Skeletal muscle tissue (tissue), 4 donors: ENCODE measurements around the gene SPDYE16. TPM values are rescaled to one million over a fixed set of nuclear protein-coding genes. Genes with fewer than 3 reads are reported as not detected.
"Not testable (repeated sequence)": the region's sequence is repeated elsewhere in the genome, so short reads cannot be mapped to it uniquely, and the experiment has no call there.

Source experiments
- H3K27ac ChIP-seq: one replicate; pipeline ENCODE4 v1.7.0; 2013; ENCODE audit warnings: mild to moderate bottlenecking, low read depth, low read length, inconsistent platforms
- H3K27me3 ChIP-seq, 3 donors: one replicate each; pipeline ENCODE4 v1.7.0; 2013; ENCODE audit warnings: low read length in 3 of 3; ENCODE audit not compliant: control insufficient read depth in 3 of 3, insufficient read depth in 3 of 3
- H3K36me3 ChIP-seq, 3 donors: one replicate each; pipeline ENCODE4 v1.7.0; 2013; ENCODE audit warnings: low read length in 3 of 3; ENCODE audit not compliant: control insufficient read depth in 3 of 3, insufficient read depth in 3 of 3
- H3K4me1 ChIP-seq, 3 donors: one replicate each; pipeline ENCODE4 v1.7.0; 2013; ENCODE audit warnings: low read length in 3 of 3, mild to moderate bottlenecking in 3 of 3; ENCODE audit not compliant: control insufficient read depth in 3 of 3, insufficient read depth in 3 of 3
- H3K4me3 ChIP-seq, 3 donors: one replicate each; pipeline ENCODE4 v1.7.0; 2013; ENCODE audit warnings: low read length in 3 of 3
- H3K9ac ChIP-seq, 3 donors: one replicate each; pipeline ENCODE4 v1.7.0; 2013; ENCODE audit warnings: low read length in 3 of 3, mild to moderate bottlenecking in 3 of 3, moderate library complexity in 2 of 3, low read depth in 1 of 3
- H3K9me3 ChIP-seq, 3 donors: one replicate each; pipeline ENCODE4 v1.7.0; 2013; ENCODE audit warnings: low read length in 3 of 3; ENCODE audit not compliant: control insufficient read depth in 3 of 3
- total RNA-seq: library from RNA; depleted of rRNA; stranded (reverse); fragments of >200 nt; gene quantifications from one replicate; pipeline ENCODE4 v1.2.3, GENCODE V29; 2014
- donor health status: Osteomylitis.

SPDYE16 gene
- total RNA-seq, 1 donor from 2014 or later, result not detected

DNA sequence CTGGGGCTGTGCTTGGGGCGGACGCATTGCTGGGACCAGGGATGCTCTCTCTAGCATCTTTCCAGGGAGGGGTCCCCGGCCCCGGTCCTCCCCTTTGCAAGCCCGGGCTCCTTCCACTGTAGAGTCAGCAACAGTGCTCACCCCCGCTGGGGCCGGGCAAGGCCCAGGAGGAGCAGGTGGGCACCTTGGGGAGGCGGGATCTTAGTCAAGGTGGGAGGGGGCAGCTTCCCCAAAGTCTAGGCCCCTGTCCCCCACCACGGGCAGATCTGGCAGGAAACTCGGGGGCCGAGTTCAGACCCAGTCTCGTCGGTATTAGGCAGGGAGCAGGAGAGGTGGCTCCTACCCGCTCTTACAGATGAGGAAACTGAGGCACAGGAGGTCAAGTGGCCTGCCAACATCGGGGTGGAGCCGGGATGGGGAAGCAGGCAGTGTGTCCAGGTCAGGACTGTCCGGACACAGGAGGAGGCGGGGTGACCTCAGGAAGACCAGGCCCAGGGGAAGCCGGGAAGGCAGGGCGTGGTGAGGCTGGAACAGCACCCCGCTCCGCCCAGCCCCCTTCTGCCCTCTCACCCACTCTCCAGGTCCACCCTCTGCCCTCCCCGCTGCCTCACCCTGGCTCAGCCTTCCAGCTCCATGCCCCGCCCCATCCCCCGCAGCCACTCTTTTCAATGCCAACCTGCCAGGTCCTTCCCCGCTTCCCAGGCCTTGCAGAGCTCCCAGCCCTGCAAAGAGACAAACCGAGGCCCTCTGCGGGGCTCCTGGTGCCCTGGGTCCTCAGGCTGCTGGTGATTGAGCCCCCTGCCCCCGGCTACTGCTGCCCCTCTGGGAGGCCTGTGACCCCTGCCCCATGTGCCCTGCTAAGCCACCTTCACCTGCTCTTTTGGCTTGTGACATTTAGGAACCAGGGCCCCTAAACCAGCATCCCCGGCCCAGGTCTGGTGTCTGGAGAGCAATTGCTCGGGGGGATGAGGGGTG, 30.9 kb downstream of the SPDYE16 start:
- H3K27me3 ChIP-seq, H3K36me3 ChIP-seq, H3K4me3 ChIP-seq, H3K4me1 ChIP-seq, H3K9ac ChIP-seq, H3K27ac ChIP-seq, H3K9me3 ChIP-seq: not testable (repeated sequence)

DNA sequence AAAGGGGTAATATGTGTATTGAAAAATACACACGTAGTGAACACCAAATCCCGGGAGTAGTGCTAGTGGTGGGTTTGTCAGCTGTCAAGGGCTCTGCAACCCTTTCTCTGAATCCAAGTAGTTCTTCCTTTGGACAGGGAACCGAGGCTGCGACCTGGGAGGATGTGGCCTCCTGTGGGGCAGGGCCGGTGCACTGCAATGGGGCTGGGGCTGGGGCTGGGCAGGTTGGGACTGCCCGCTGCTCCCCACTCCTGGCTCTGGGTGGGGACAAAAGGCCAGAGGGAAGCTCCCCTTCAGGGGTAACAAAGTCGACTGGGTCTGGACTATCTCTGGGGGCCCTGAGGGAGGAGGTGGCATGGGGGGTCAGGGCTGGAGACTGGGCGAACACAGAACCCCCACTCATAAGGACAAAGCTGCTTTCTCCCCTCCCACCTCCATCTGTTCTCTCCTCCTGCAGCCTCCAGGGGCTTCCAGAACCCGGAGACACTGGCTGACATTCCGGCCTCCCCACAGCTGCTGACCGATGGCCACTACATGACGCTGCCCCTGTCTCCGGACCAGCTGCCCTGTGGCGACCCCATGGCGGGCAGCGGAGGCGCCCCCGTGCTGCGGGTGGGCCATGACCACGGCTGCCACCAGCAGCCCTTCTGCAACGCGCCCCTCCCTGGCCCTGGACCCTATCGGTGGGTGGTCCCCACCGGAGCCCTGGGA, 31.7 kb downstream of the SPDYE16 start:
- not testable (repeated sequence) for H3K9ac ChIP-seq, H3K4me3 ChIP-seq, H3K36me3 ChIP-seq, H3K9me3 ChIP-seq, H3K27ac ChIP-seq, H3K27me3 ChIP-seq, H3K4me1 ChIP-seq

DNA sequence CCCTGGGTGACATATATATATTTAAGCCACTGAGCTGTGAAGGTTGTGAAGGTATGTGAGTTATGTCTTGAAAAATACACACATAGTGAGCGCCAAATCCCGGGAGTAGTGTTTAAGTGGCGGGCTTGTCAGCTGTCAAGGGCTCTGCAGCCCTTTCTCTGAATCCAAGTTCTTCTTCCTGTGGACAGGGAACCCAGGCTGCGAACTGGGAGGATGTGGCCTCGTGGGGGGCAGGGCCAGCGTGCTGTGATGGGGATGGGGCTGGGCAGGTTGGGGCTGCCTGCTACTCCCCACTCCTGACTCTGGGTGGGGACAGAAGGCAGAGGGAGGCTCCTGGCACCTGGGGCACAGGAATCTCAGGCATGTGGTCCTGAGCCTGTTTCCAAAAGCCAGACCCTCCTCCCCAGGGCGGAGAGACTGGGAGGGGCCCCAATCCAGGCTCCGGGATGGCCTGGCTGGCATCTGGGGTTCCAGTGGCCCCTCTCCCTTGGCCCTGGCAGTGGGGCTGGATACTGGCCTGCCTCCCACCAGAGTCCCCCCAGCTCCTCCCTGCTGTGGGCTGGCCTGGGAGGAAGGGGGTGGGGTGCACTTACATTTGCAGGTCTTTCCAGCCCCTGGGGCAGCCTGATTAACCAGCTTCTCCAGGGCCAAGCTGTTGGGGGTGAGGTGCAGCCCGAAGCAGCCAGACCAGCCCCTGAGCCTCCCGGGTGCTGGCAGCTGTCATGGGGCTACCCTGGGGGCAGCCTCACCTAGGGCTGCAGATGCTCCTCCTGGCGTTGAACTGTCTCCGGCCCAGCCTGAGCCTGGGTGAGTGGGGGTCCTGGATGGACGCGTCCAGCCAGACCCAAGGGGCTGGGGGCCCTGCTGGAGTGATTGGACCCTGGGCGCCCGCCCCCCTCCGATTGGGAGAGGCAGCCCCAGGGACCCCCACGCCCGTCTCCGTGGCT, 32.9 kb downstream of the SPDYE16 start, which contains the start of gene UPK3B:
Gene UPK3B, plus strand, starts transcription at position 622 of the 947 bp plus-strand sequence. Its CDS starts 101 bp downstream, at position 723.
- Histone ChIP-seq H3K9me3 (no peaks in the 10 kb centered on the region), H3K9ac (no peak within 1 kb of the TSS), H3K36me3 (peaks cover 7 to 12% (median 11%) of the 10 kb centered on the region in 3 donors), H3K27me3 (no peaks in the 10 kb centered on the region), H3K27ac (no peak within 1 kb of the TSS), H3K4me3 (no peak within 1 kb of the TSS), H3K4me1 (no peaks in the 10 kb centered on the region)

DNA sequence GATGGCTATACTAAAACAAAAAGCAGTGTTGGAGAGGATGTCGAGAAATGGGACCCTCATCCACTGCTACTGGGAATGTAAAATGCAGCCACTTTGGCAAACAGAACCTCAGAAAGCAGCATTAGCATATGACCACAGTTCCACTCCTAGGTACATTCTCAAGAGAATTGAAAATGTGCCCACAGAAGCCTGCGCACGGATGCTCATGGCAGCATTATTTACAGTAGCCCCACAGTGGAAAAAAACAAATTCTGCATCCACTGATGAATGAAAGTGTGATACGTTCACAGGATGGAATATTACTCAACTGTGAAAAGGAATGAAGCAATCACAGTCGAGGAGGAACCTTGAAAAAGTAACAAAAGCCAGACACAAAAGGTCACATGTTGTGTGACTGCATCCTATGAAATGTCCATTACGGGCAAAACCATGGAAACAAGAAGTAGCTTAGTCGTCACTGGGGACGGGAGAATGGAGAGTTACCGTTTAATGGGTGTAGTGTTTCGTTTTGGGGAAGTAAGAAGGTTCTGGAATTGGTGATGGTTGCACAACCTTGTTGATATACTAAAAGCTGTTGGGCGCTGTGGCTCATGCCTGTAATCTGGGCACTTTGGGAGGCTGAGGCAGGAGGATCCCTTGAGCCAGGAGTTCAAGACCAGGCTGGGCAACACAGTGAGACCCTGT, 35.2 kb downstream of the SPDYE16 start:
- Histone ChIP-seq H3K27ac (no peak overlapping the region), H3K4me3 (no peak overlapping the region), H3K36me3 (peaks cover 11 to 17% (median 14%) of the 10 kb centered on the region in 3 donors), H3K9ac (no peak overlapping the region), H3K27me3 (no peaks in the 10 kb centered on the region), H3K9me3 (no peaks in the 10 kb centered on the region), H3K4me1 (no peaks in the 10 kb centered on the region)

DNA sequence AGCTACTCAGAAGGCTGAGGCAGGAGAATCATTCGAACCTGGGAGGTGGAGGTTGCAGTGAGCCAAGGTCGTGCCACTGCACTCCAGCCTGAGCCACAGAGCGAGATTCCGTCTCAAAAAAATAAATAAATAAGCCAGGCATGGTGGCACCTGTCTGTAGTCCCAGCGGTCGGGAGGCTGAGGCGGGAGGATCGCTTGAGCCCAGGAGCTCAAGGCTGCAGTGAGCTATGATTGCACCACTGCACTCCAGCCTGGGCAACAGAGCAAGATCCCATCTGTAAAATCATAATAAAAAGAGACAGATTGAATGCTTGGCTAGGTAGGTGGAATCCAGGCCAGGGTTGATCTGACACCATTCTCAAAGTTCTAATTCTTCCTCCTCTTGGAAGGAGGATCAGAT, 36.5 kb downstream of the SPDYE16 start:
- peaks cover 13 to 18% (median 15%) of the 10 kb centered on the region in 3 donors for H3K36me3 ChIP-seq
- not testable (repeated sequence) for H3K27me3 ChIP-seq, H3K9ac ChIP-seq, H3K4me3 ChIP-seq, H3K9me3 ChIP-seq, H3K4me1 ChIP-seq, H3K27ac ChIP-seq

DNA sequence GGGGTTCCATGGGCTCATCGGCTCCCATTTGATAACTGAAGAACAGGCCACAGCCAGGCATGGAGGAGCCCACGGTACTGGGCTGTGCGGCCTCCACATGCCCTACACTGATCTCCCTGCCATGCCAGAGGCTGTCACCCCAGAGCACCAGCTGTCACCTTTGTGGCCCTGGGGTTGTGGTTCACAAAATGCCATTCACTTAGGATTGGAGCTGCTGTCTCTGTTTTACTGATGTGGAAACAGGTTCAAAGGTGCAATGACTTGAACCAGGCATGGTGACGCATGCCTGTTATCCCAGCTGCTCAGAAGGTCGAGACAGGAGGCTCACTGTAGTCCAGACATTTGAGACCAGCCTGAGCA, 37.0 kb downstream of the SPDYE16 start:
- no peak overlapping the region for H3K9ac ChIP-seq
- H3K27me3 ChIP-seq, result no peaks in the 10 kb centered on the region
- H3K36me3 ChIP-seq, result peaks cover 13 to 18% (median 15%) of the 10 kb centered on the region in 3 donors
- H3K4me1 ChIP-seq, result no peaks in the 10 kb centered on the region
- no peak overlapping the region for H3K4me3 ChIP-seq
- no peak overlapping the region for H3K27ac ChIP-seq
- H3K9me3 ChIP-seq, result no peaks in the 10 kb centered on the region

DNA sequence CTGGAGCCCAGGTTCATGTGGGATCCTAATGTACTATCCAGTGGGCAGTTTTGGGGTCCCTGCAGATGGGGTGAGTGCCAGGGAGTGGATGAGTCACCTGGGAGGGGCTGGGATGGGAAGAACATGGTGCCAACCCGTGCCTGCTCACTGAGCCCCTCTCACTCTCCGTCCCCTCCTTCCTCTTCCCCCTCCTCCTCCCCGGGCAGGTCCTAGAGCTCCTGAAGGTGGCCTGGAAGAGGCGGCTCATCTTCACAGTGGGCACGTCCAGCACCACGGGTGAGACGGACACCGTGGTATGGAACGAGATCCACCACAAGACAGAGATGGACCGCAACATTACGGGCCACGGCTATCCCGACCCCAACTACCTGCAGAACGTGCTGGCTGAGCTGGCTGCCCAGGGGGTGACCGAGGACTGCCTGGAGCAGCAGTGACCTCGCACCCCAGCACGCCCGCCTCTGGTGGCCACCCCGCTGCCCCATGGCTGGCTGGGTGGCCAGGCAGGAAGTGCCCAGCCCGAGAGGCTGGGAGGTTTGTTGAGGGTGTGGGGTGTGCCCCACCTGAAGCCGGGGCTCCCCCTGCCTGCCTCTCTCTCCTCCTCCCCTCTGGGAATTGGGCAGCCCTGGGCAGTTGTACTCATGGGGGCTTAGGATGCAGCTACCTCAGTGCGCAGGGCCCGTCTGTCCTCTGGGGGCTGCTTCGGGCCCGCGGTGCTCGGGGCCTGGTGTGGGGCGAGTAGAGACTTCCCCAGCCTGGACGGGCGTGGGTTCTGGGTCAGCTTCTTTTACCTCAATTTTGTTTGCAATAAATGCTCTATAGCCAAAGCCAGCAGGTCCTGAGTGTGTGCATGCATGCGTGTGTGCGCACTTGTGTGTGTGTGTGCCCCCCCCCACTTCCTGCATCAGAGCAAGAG, 37.7 kb downstream of the SPDYE16 start:
- peaks cover 13 to 18% (median 15%) of the 10 kb centered on the region in 3 donors for H3K36me3 ChIP-seq
- no peak overlapping the region for H3K4me3 ChIP-seq

DNA sequence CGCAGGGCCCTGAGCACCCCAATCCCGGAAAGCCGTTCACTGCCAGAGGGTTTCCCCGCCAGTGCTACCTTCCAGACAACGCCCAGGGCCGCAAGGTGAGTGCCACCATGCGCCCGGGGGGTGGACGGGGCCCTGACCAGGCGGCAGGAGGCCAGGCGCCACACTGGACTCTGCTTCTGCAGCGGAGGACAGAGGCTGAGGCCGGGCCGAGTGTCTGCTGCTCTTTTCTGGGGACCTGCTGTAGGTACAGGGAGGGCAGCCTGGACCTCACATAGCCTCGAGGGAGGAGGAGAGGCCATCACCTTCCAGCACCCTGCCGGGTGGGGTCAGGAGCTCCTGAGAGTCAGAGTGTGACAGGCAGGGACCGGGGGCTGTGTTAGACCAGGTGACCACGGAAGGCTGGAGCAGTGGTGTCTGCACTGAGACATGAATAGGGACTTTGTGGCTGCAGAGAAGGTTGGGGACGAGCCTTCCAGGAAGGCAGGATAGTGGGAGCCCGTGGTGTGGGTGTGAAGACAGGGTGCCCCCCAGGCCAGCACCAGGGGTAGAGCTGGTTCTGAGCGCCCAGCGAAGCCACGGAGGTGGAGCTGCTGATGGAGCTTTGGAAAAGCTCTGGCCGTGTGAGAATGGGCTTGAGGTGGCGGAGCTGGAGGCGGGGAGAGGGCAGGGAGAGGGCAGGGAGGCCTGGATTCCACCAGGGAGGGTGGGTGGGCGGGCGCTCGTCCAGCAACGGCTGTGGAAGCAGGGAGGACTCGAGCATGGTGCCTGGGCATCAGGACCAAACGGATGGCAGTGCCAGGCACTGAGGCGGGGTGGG, 38.5 kb downstream of the SPDYE16 start:
- not testable (repeated sequence) for H3K9me3 ChIP-seq, H3K4me3 ChIP-seq, H3K9ac ChIP-seq, H3K4me1 ChIP-seq, H3K27me3 ChIP-seq, H3K27ac ChIP-seq
- H3K36me3 ChIP-seq, result peaks cover 13 to 18% (median 15%) of the 10 kb centered on the region in 3 donors

More for the DNA sequence above, 37.7 kb downstream of the SPDYE16 start:
- Histone ChIP-seq H3K9me3 (no peaks in the 10 kb centered on the region), H3K4me1 (no peaks in the 10 kb centered on the region), H3K27me3 (no peaks in the 10 kb centered on the region), H3K9ac (no peak overlapping the region), H3K27ac (no peak overlapping the region)
